HEK293 (cell line): Measurements from ENCODE around the gene SLC17A9.

ENCODE experiments used
- CTCF ChIP-seq: fragments of 450-650 bp; formaldehyde crosslinking; IDR thresholded peaks from 2 replicates; pipeline ENCODE4 v1.5.1; 2016; ENCODE audit warnings: missing biosample characterization, missing genetic modification characterization
- ZBTB7A ChIP-seq: fragments of 450-650 bp; formaldehyde crosslinking; IDR thresholded peaks from 2 replicates; pipeline ENCODE4 v1.5.1; 2016; ENCODE audit warnings: low read depth, missing biosample characterization, missing genetic modification characterization
- ZNF302 ChIP-seq: fragments of 450-650 bp; formaldehyde crosslinking; IDR thresholded peaks from 2 replicates; pipeline ENCODE4 v1.5.1; 2016; ENCODE audit warnings: missing biosample characterization, missing genetic modification characterization, low read depth

- TF ChIP-seq ZBTB7A (tag by site-specific recombination) (no peak), ZNF302 (tag by site-specific recombination) (no peak), CTCF (tag by site-specific recombination) (no peak)
Measured at GRCh38 chr20:62975812-62976508, 23.5 kb downstream of the SLC17A9 start.
